ENCODE data around the gene ALDH16A1. TPM values are rescaled to one million over a fixed set of nuclear protein-coding genes. Genes with fewer than 3 reads are reported as not detected.
"Not testable (repeated sequence)": the region's sequence is repeated elsewhere in the genome, so short reads cannot be mapped to it uniquely, and the experiment has no call there.

Gene ALDH16A1
- total RNA-seq, 1 donor from 2014 or later, result 61.4 TPM

- Mint-ChIP-seq H3K27me3 (no peaks in the 10 kb centered on the region), H3K27ac (peak overlapping the region; percentile 100), H3K4me1 (peaks cover 54% of the 10 kb centered on the region), H3K4me3 (peak overlapping the region; percentile 99), H3K9me3 (no peaks in the 10 kb centered on the region), H3K36me3 (ENCODE audit: low read depth) (peaks cover 60% of the 10 kb centered on the region)
- no peak for DNase-seq
- ATAC-seq (ENCODE audit: low read depth), result peak; percentile 2
- TF ChIP-seq CTCF (IDR thresholded peaks at IDR 0.05), result no peak
- intact Hi-C loops (cut with micrococcal nuclease), result loop anchor here (1.0 to 10.0 kb wide), 14 partner anchors 16 to 874 kb away; partner anchors contain the start of genes AKT1S1, BCL2L12, C19orf73 and IRF3
- ChIA-PET CTCF (interaction anchor here (1.7 kb wide), 1 partner anchor 17 kb away, joined by 9 read pairs; no protein-coding TSS in a partner anchor), POLR2A (interaction anchor here (0.6 to 10.9 kb wide), 26 partner anchors 12 to 1134 kb away, joined by 3 to 193 read pairs (median 4); partner anchors contain the start of genes CD37, FLT3LG, FUZ and KASH5)
These were observed 774 bp downstream of the ALDH16A1 start for GRCh38 chr19:49453757-49454240.

GRCh38 chr19:49455773-49456172, 2.7 kb downstream of the ALDH16A1 start:
- no peak for TF ChIP-seq CTCF (IDR thresholded peaks at IDR 0.05)
- peaks cover 56% of the 10 kb centered on the region for H3K36me3 Mint-ChIP-seq (ENCODE audit: low read depth)
- POLR2A ChIA-PET, result interaction anchor here (1.0 to 10.9 kb wide), 3 partner anchors 13 to 33 kb away, joined by 4 to 193 read pairs (median 5); partner anchors contain the start of gene FLT3LG
- no peak overlapping the region for H3K4me3 Mint-ChIP-seq
- no peak for ATAC-seq (ENCODE audit: low read depth)
- intact Hi-C loops (cut with micrococcal nuclease), result loop anchor here (10.0 kb wide), 2 partner anchors 581 to 731 kb away; partner anchors contain the start of gene PPP1R15A
- CTCF ChIA-PET, result interaction anchor here (1.3 to 1.6 kb wide), 2 partner anchors 11 to 15 kb away, joined by 4 to 5 read pairs; no protein-coding TSS in a partner anchor
- H3K27me3 Mint-ChIP-seq, result no peaks in the 10 kb centered on the region
- no peaks in the 10 kb centered on the region for H3K9me3 Mint-ChIP-seq
- no peak overlapping the region for H3K27ac Mint-ChIP-seq
- no peak for DNase-seq
- peaks cover 41% of the 10 kb centered on the region for H3K4me1 Mint-ChIP-seq

GRCh38 chr19:49456326-49456725, 3.3 kb downstream of the ALDH16A1 start:
- no peak for TF ChIP-seq CTCF (IDR thresholded peaks at IDR 0.05)
- Mint-ChIP-seq H3K27me3 (no peaks in the 10 kb centered on the region), H3K4me3 (no peak overlapping the region), H3K9me3 (no peaks in the 10 kb centered on the region), H3K36me3 (ENCODE audit: low read depth) (peaks cover 54% of the 10 kb centered on the region), H3K4me1 (peaks cover 35% of the 10 kb centered on the region), H3K27ac (no peak overlapping the region)
- no peak for ATAC-seq (ENCODE audit: low read depth)
- POLR2A ChIA-PET, result interaction anchor here (1.0 to 10.9 kb wide), 3 partner anchors 12 to 32 kb away, joined by 4 to 193 read pairs (median 5); partner anchors contain the start of gene FLT3LG
- CTCF ChIA-PET, result interaction anchor here (1.3 to 1.6 kb wide), 2 partner anchors 12 to 14 kb away, joined by 4 to 5 read pairs; no protein-coding TSS in a partner anchor
- DNase-seq, result no peak
- intact Hi-C loops (cut with micrococcal nuclease), result loop anchor here (10.0 kb wide), 2 partner anchors 582 to 732 kb away; partner anchors contain the start of gene PPP1R15A

- Mint-ChIP-seq H3K27me3 (no peaks in the 10 kb centered on the region), H3K36me3 (ENCODE audit: low read depth) (peaks cover 48% of the 10 kb centered on the region), H3K4me1 (peaks cover 19% of the 10 kb centered on the region), H3K9me3 (no peaks in the 10 kb centered on the region), H3K4me3 (no peak overlapping the region), H3K27ac (no peak overlapping the region)
- CTCF ChIA-PET, result no interaction called here
- ATAC-seq (ENCODE audit: low read depth) (no peak), DNase-seq (no peak)
- POLR2A ChIA-PET, result no interaction called here
- intact Hi-C loops (cut with micrococcal nuclease), result loop anchor here (10.0 kb wide), 2 partner anchors 584 to 734 kb away; partner anchors contain the start of gene PPP1R15A
- no peak for TF ChIP-seq CTCF (IDR thresholded peaks at IDR 0.05)
These were observed 5.5 kb downstream of the ALDH16A1 start for GRCh38 chr19:49458567-49458903.

GRCh38 chr19:49459388-49459787, 6.4 kb downstream of the ALDH16A1 start:
- intact Hi-C loops (cut with micrococcal nuclease), result loop anchor here (10.0 kb wide), 2 partner anchors 585 to 735 kb away; partner anchors contain the start of gene PPP1R15A
- no peak for ATAC-seq (ENCODE audit: low read depth)
- Mint-ChIP-seq H3K36me3 (ENCODE audit: low read depth) (peaks cover 48% of the 10 kb centered on the region), H3K4me1 (peaks cover 11% of the 10 kb centered on the region), H3K27me3 (no peaks in the 10 kb centered on the region), H3K9me3 (no peaks in the 10 kb centered on the region), H3K4me3 (no peak overlapping the region), H3K27ac (no peak overlapping the region)
- CTCF ChIA-PET, result interaction anchor here (0.6 kb wide), 1 partner anchor 15 kb away, joined by 4 read pairs; no protein-coding TSS in a partner anchor
- no peak for TF ChIP-seq CTCF (IDR thresholded peaks at IDR 0.05)
- no peak for DNase-seq
- POLR2A ChIA-PET, result interaction anchor here (0.6 to 0.7 kb wide), 2 partner anchors 11 to 822 kb away, joined by 3 read pairs; no protein-coding TSS in a partner anchor

- ATAC-seq (ENCODE audit: low read depth); CTCF ChIA-PET; intact Hi-C loops (cut with micrococcal nuclease); H3K27me3 Mint-ChIP-seq; H3K4me3 Mint-ChIP-seq; H3K9me3 Mint-ChIP-seq; H3K27ac Mint-ChIP-seq; H3K4me1 Mint-ChIP-seq; DNase-seq: not testable (repeated sequence)
- POLR2A ChIA-PET, result interaction anchor here (0.7 kb wide), 1 partner anchor 9 kb away, joined by 3 read pairs; no protein-coding TSS in a partner anchor
- peaks cover 50% of the 10 kb centered on the region for H3K36me3 Mint-ChIP-seq (ENCODE audit: low read depth)
These were observed 8.1 kb downstream of the ALDH16A1 start for GRCh38 chr19:49461130-49461529.
